Prostate gland (tissue), 2 donors: ENCODE results near the gene UGT2A2. TPM values are rescaled to one million over a fixed set of nuclear protein-coding genes. Genes with fewer than 3 reads are reported as not detected.

Experiments
- DNase-seq: peaks from one replicate; pipeline ENCODE4 v3.0.0-alpha.2; 2019; ENCODE audit warnings: low spot score
- H3K27ac ChIP-seq, 2 donors: fragments of 200-600 bp; sonication (generic); 2 replicates each; pipeline ENCODE4 v1.5.1; 2017 to 2019
- H3K27me3 ChIP-seq: fragments of 200-600 bp; sonication (generic); replicated peaks from 2 replicates; pipeline ENCODE4 v1.5.1; 2019; ENCODE audit not compliant: insufficient read depth
- H3K36me3 ChIP-seq, 2 donors: fragments of 200-600 bp; sonication (generic); 1 replicate in 1 of 2; 2 replicates in 1 of 2; pipeline versions ENCODE4 v1.5.1 to v1.8.1; 2017 to 2019
- H3K4me1 ChIP-seq: fragments of 200-600 bp; sonication (generic); replicated peaks from 2 replicates; pipeline ENCODE4 v1.5.1; 2019
- H3K4me3 ChIP-seq, 2 donors: fragments of 200-600 bp; sonication (generic); 2 replicates each; pipeline ENCODE4 v1.5.1; 2017 to 2019
- H3K9me3 ChIP-seq: fragments of 200-600 bp; sonication (generic); 2 replicates; pipeline ENCODE4 v1.5.1; 2017
- CTCF ChIP-seq, 4 experiments: fragments of 200-600 bp in 2 of 4; fragments of 450-650 bp in 2 of 4; sonication (generic) in 2 of 4; IDR thresholded peaks; 1 replicate in 3 of 4; 2 replicates in 1 of 4; pipeline ENCODE4 v1.5.1; 2016 to 2019; ENCODE audit warnings: antibody characterized with exemption in 4 of 4, mild to moderate bottlenecking in 2 of 4, moderate library complexity in 2 of 4
- POLR2A ChIP-seq: fragments of 450-650 bp; IDR thresholded peaks from one replicate; pipeline ENCODE4 v1.6.1; 2016; ENCODE audit warnings: antibody characterized with exemption, mild to moderate bottlenecking
- POLR2AphosphoS5 ChIP-seq: sonication (generic); formaldehyde crosslinking; IDR thresholded peaks from one replicate; pipeline ENCODE4 v1.6.1; 2017; ENCODE audit warnings: antibody characterized with exemption
- WGBS: methylation state at CpG from one replicate; pipeline ENCODE4 v1.1.5; 2018; 5-methylcytosine and 5-hydroxymethylcytosine counted together
- intact Hi-C: fragments of 100-400 bp; cut with DNase I; formaldehyde crosslinking; loops from one replicate; pipeline ENCODE4 v1.14.2; 2022
- total RNA-seq, 2 donors: library from RNA; depleted of rRNA; stranded (reverse); fragments of >200 nt; gene quantifications; one replicate each; pipeline ENCODE4 v1.1.0, GENCODE V29; 2016

The UGT2A2 gene
- total RNA-seq, 2 donors from 2014 or later: not detected

- no peaks in the 10 kb centered on the region for H3K36me3 ChIP-seq
- H3K9me3 ChIP-seq: no peaks in the 10 kb centered on the region
- intact Hi-C loops: no loop called here
- TF ChIP-seq POLR2A (no peak), CTCF (IDR thresholded peaks at IDR 0.05) (no peak), POLR2AphosphoS5 (no peak)
- no peaks in the 10 kb centered on the region for H3K27me3 ChIP-seq
- 58% methylated on average over 6 of the region's 6 CpGs for WGBS
- no peak for DNase-seq
- H3K27ac ChIP-seq: no peak overlapping the region
- H3K4me3 ChIP-seq: no peak overlapping the region
- no peaks in the 10 kb centered on the region for H3K4me1 ChIP-seq
Observed at GRCh38 chr4:69656653-69657158, 17.3 kb upstream of the UGT2A2 start.

DNA sequence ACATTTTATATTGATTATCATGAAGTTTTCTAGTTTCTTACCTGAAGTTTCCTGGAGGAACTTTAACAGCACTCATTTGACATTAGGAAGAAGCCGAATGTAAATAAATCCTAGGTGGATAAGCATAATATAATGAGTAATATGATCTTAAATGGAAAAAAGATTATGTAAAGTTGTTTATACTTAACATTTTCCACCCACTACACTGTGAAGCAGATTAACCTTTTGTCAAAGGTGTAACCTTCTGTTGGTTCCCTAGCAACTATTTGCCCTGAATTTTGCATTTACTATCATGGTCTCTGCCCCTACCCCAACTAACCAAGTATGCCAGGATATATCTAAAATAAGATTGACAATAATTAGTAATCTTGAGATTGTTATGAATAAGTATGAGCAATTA lies 13.7 kb upstream of the UGT2A2 start, which contains the start of gene UGT2A1:
TSS of gene UGT2A1 (minus strand) at position 101 of the 400 bp plus-strand sequence. CDS start 5,603 bp downstream, outside the sequence.
- H3K4me3 ChIP-seq: no peak within 1 kb of the TSS
- no peaks in the 10 kb centered on the region for H3K27me3 ChIP-seq
- no peaks in the 10 kb centered on the region for H3K36me3 ChIP-seq
- TF ChIP-seq POLR2A (no peak), CTCF (IDR thresholded peaks at IDR 0.05) (no peak), POLR2AphosphoS5 (no peak)
- no peaks in the 10 kb centered on the region for H3K9me3 ChIP-seq
- H3K27ac ChIP-seq: no peak within 1 kb of the TSS
- DNase-seq: no peak
- H3K4me1 ChIP-seq: no peaks in the 10 kb centered on the region
- WGBS: 88% methylated on average over 1 of the region's 1 CpG
- intact Hi-C loops: no loop called here

DNA sequence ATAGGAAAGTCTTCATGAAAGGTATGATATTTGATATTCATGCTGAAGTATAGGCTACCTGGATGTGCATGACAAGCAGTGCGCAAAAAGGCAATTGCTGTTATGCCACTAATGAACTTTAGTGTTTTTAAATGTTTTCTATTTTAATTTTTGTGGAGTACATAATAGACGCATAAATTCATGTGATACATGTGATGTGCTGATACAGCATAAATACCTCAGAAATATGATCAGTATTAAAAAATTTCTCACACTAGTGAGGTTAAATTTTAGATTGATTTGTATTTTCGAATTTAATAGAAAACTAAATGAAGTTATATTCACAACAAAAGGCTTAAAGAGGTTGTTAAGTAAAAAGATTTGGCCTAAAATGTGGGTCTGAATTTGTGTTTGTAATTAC lies 11.4 kb upstream of the UGT2A2 start:
- intact Hi-C loops: no loop called here
- WGBS: 58% methylated on average over 3 of the region's 3 CpGs
- Histone ChIP-seq H3K4me1 (no peaks in the 10 kb centered on the region), H3K36me3 (no peaks in the 10 kb centered on the region), H3K27ac (no peak overlapping the region), H3K27me3 (no peaks in the 10 kb centered on the region), H3K4me3 (no peak overlapping the region), H3K9me3 (no peaks in the 10 kb centered on the region)
- DNase-seq: no peak
- TF ChIP-seq POLR2A: no peak
- no peak for TF ChIP-seq POLR2AphosphoS5

DNA sequence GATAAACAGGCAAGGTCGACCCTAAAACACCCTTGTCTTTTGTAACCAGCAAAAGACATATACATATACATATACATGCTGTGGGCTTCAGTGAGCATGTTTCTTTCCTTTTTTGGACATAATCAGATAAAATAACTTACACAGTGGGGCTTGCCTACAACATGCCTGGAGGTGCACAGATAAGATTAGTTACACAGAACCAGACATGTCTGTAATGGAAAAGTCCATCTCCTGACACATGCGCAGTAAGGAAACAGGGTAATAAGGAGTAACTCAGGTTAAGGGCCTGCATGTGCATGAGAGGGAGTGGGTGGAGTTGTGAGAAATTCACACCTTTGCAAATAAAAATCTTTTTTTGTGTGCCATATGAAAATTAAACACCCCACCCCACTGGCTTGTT lies 10.2 kb upstream of the UGT2A2 start:
- H3K4me1 ChIP-seq: no peaks in the 10 kb centered on the region
- DNase-seq: no peak
- no peak overlapping the region for H3K4me3 ChIP-seq
- H3K9me3 ChIP-seq: no peaks in the 10 kb centered on the region
- intact Hi-C loops: no loop called here
- H3K36me3 ChIP-seq: no peaks in the 10 kb centered on the region
- TF ChIP-seq CTCF (IDR thresholded peaks at IDR 0.05): no peak
- no peak for TF ChIP-seq POLR2AphosphoS5
- TF ChIP-seq POLR2A: no peak
- 47% methylated on average over 2 of the region's 2 CpGs for WGBS
- no peaks in the 10 kb centered on the region for H3K27me3 ChIP-seq
- no peak overlapping the region for H3K27ac ChIP-seq

DNA sequence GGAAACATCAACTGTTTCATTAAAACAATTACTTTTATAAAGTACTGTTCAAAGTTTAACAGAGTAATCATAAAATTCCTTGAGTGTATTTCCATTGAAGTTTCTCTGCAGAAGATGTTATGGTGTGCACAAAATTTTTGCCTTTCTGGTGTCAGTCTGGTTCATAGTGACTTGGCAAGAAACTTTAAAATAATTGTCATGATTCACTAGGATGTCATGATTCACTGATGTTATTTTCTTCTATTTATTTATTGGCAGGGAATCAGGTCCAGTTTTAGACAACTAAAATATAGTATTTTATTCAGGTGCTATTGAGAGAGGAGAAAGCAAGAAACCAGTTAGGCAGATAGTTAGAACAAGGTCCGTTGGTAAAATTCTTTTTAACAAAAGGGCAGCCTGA lies 9.8 kb upstream of the UGT2A2 start:
- intact Hi-C loops: no loop called here
- no peaks in the 10 kb centered on the region for H3K36me3 ChIP-seq
- no peak overlapping the region for H3K4me3 ChIP-seq
- TF ChIP-seq POLR2AphosphoS5: no peak
- TF ChIP-seq POLR2A: no peak
- no peak for TF ChIP-seq CTCF (IDR thresholded peaks at IDR 0.05)
- no peaks in the 10 kb centered on the region for H3K9me3 ChIP-seq
- DNase-seq: no peak
- H3K4me1 ChIP-seq: no peaks in the 10 kb centered on the region
- H3K27me3 ChIP-seq: no peaks in the 10 kb centered on the region
- H3K27ac ChIP-seq: no peak overlapping the region
- 32% methylated on average over 1 of the region's 1 CpG for WGBS
